OCI-LY1 (cell line): Measurements from ENCODE around the gene CELSR3.

Source experiments
- CTCF ChIP-seq: fragments of 200-600 bp; sonication (generic), shearing (Covaris generic); IDR thresholded peaks from 2 replicates; pipeline ENCODE4 v1.5.1; 2017; ENCODE audit warnings: mild to moderate bottlenecking, antibody characterized with exemption, low read length, moderate library complexity, mixed read lengths
- EZH2 ChIP-seq: fragments of 200-600 bp; sonication (generic), shearing (Covaris generic); IDR thresholded peaks from 2 replicates; pipeline ENCODE4 v1.8.0; 2017; ENCODE audit warnings: borderline replicate concordance, mixed run types, mild to moderate bottlenecking, antibody characterized with exemption, low read length, moderate library complexity, mixed read lengths

GRCh38 chr3:48601622-48601994 lies 61.1 kb downstream of the CELSR3 start:
- TF ChIP-seq CTCF: no peak
- TF ChIP-seq EZH2: no peak
